Mucosa of rectum (tissue), 2 donors: ENCODE measurements around the gene CHFR.
"Not testable (repeated sequence)": the region's sequence is repeated elsewhere in the genome, so short reads cannot be mapped to it uniquely, and the experiment has no call there.

ENCODE experiments used
- H3K27ac ChIP-seq, 2 donors: one replicate each; pipeline ENCODE4 v1.7.0; 2013; ENCODE audit warnings: inconsistent platforms in 2 of 2, low read depth in 2 of 2, low read length in 2 of 2
- H3K27me3 ChIP-seq, 2 donors: one replicate each; pipeline ENCODE4 v1.7.0; 2013; ENCODE audit warnings: low read length in 2 of 2; ENCODE audit not compliant: control insufficient read depth in 2 of 2, insufficient read depth in 2 of 2
- H3K36me3 ChIP-seq, 2 donors: one replicate each; pipeline ENCODE4 v1.7.0; 2013; ENCODE audit warnings: low read length in 2 of 2; ENCODE audit not compliant: control insufficient read depth in 2 of 2, insufficient read depth in 2 of 2
- H3K4me1 ChIP-seq, 2 donors: one replicate each; pipeline ENCODE4 v1.7.0; 2013; ENCODE audit warnings: low read length in 2 of 2, mild to moderate bottlenecking in 1 of 2; ENCODE audit not compliant: control insufficient read depth in 2 of 2, insufficient read depth in 2 of 2
- H3K4me3 ChIP-seq, 2 donors: one replicate each; pipeline ENCODE4 v1.7.0; 2013; ENCODE audit warnings: low read length in 2 of 2
- H3K9ac ChIP-seq, 2 donors: one replicate each; pipeline ENCODE4 v1.7.0; 2013; ENCODE audit warnings: low read length in 2 of 2, low read depth in 1 of 2, mild to moderate bottlenecking in 1 of 2
- H3K9me3 ChIP-seq, 2 donors: one replicate each; pipeline ENCODE4 v1.7.0; 2013; ENCODE audit warnings: low read length in 2 of 2; ENCODE audit not compliant: control insufficient read depth in 2 of 2
- donor health status: healthy.
- donor health status: Normal muscosa, but diverticular disease.

Gene CHFR

GRCh38 chr12:132887513-132888351 is at the start of gene CHFR:
CHFR (minus strand) TSS chr12:132887605; CDS start chr12:132887328, 277 bp downstream.
- H3K4me1 ChIP-seq, result peaks cover 0 to 8% of the 10 kb centered on the region in 2 donors
- H3K27ac ChIP-seq, result peak within 1 kb of the TSS; percentile 97 to 98
- peak within 1 kb of the TSS; percentile 99 to 100 for H3K4me3 ChIP-seq
- no peaks in the 10 kb centered on the region for H3K27me3 ChIP-seq
- no peaks in the 10 kb centered on the region for H3K36me3 ChIP-seq
- H3K9me3 ChIP-seq, result no peaks in the 10 kb centered on the region
- peak within 1 kb of the TSS; percentile 97 to 98 for H3K9ac ChIP-seq

GRCh38 chr12:132936921-132937320 is 49.5 kb upstream of the CHFR start:
- H3K27ac ChIP-seq, H3K4me1 ChIP-seq, H3K27me3 ChIP-seq, H3K4me3 ChIP-seq, H3K9ac ChIP-seq: not testable (repeated sequence)
- H3K9me3 ChIP-seq, result peaks cover 35 to 37% of the 10 kb centered on the region in 2 donors
- peaks cover 16 to 19% of the 10 kb centered on the region in 2 donors for H3K36me3 ChIP-seq

- Histone ChIP-seq H3K27me3 (no peaks in the 10 kb centered on the region), H3K27ac (no peak overlapping the region), H3K4me3 (no peak overlapping the region), H3K36me3 (peaks cover 15 to 18% of the 10 kb centered on the region in 2 donors), H3K9ac (no peak overlapping the region), H3K4me1 (no peaks in the 10 kb centered on the region), H3K9me3 (peaks cover 36 to 39% of the 10 kb centered on the region in 2 donors)
Observed at GRCh38 chr12:132936163-132936562, 48.8 kb upstream of the CHFR start.

- no peak overlapping the region for H3K9ac ChIP-seq
- H3K27me3 ChIP-seq, result no peaks in the 10 kb centered on the region
- no peak overlapping the region for H3K27ac ChIP-seq
- peaks cover 4 to 5% of the 10 kb centered on the region in 2 donors for H3K36me3 ChIP-seq
- no peaks in the 10 kb centered on the region for H3K4me1 ChIP-seq
- peaks cover 65 to 71% of the 10 kb centered on the region in 2 donors for H3K9me3 ChIP-seq
- H3K4me3 ChIP-seq, result peak overlapping the region in 1 of 2 donors; percentile 19
Observed at GRCh38 chr12:132926415-132926833, 39.0 kb upstream of the CHFR start.

- H3K27ac ChIP-seq, result no peak overlapping the region
- H3K4me1 ChIP-seq, result no peaks in the 10 kb centered on the region
- peak overlapping the region in 1 of 2 donors; percentile 19 for H3K4me3 ChIP-seq
- H3K36me3 ChIP-seq, result peaks cover 2 to 5% of the 10 kb centered on the region in 2 donors
- H3K9me3 ChIP-seq, result peaks cover 67 to 70% of the 10 kb centered on the region in 2 donors
- H3K9ac ChIP-seq, result no peak overlapping the region
- no peaks in the 10 kb centered on the region for H3K27me3 ChIP-seq
Observed at GRCh38 chr12:132925597-132926414, 38.4 kb upstream of the CHFR start.

- Histone ChIP-seq H3K27me3 (no peaks in the 10 kb centered on the region), H3K9ac (no peak overlapping the region), H3K4me1 (no peaks in the 10 kb centered on the region), H3K36me3 (peaks cover 2 to 5% of the 10 kb centered on the region in 2 donors), H3K27ac (no peak overlapping the region), H3K9me3 (peaks cover 60 to 65% of the 10 kb centered on the region in 2 donors), H3K4me3 (no peak overlapping the region)
Observed at GRCh38 chr12:132924356-132924755, 37.0 kb upstream of the CHFR start.

- no peak overlapping the region for H3K4me3 ChIP-seq
- H3K4me1 ChIP-seq, result no peaks in the 10 kb centered on the region
- H3K36me3 ChIP-seq, result peaks cover 2 to 5% of the 10 kb centered on the region in 2 donors
- no peaks in the 10 kb centered on the region for H3K27me3 ChIP-seq
- no peak overlapping the region for H3K9ac ChIP-seq
- peaks cover 53 to 57% of the 10 kb centered on the region in 2 donors for H3K9me3 ChIP-seq
- no peak overlapping the region for H3K27ac ChIP-seq
Observed at GRCh38 chr12:132923356-132923909, 36.0 kb upstream of the CHFR start.

- H3K4me3 ChIP-seq, result no peak overlapping the region
- peaks cover 2 to 5% of the 10 kb centered on the region in 2 donors for H3K36me3 ChIP-seq
- peaks cover 56 to 61% of the 10 kb centered on the region in 2 donors for H3K9me3 ChIP-seq
- no peak overlapping the region for H3K9ac ChIP-seq
- H3K4me1 ChIP-seq, result no peaks in the 10 kb centered on the region
- no peaks in the 10 kb centered on the region for H3K27me3 ChIP-seq
- H3K27ac ChIP-seq, result no peak overlapping the region
Observed at GRCh38 chr12:132922676-132923075, 35.3 kb upstream of the CHFR start.

- Histone ChIP-seq H3K4me3 (no peak overlapping the region), H3K36me3 (peaks cover 2 to 5% of the 10 kb centered on the region in 2 donors), H3K27me3 (no peaks in the 10 kb centered on the region), H3K27ac (no peak overlapping the region), H3K4me1 (no peaks in the 10 kb centered on the region), H3K9me3 (peaks cover 55 to 58% of the 10 kb centered on the region in 2 donors), H3K9ac (no peak overlapping the region)
Observed at GRCh38 chr12:132921685-132922084, 34.3 kb upstream of the CHFR start.
